OCI-LY7 (cell line): ENCODE results near the gene IQSEC1. TPM values are rescaled to one million over a fixed set of nuclear protein-coding genes. Genes with fewer than 3 reads are reported as not detected.

Experiments
- BruUV-seq: library from RNA; stranded (reverse); fragments of 400-500 nt; replicated peaks from 2 replicates; lab custom pipeline; 2021; lab: Mats Ljungman, UMichigan
- CTCF ChIA-PET: fragments of 300-600 bp; sonication (Branson Sonifier 250); formaldehyde crosslinking; loops from one replicate; lab custom pipeline; 2022; ENCODE audit warnings: antibody characterized with exemption; ENCODE audit not compliant: unreplicated experiment; lab: Charles Lee
- POLR2A ChIA-PET: fragments of 300-600 bp; sonication (Branson Sonifier 250); formaldehyde crosslinking; loops from one replicate; lab custom pipeline; 2022; ENCODE audit warnings: antibody characterized with exemption; lab: Charles Lee
- DNase-seq: peaks from one replicate; pipeline ENCODE4 v3.0.0-alpha.2; 2015; ENCODE audit warnings: low spot score
- H2AFZ ChIP-seq: fragments of 200-600 bp; sonication (generic), shearing (Covaris generic); 2 replicates; pipeline ENCODE4 v1.6.1; 2014; ENCODE audit warnings: mild to moderate bottlenecking, antibody characterized with exemption, low read length, moderate library complexity
- H3K27ac ChIP-seq: fragments of 200-600 bp; sonication (generic); 2 replicates; pipeline ENCODE4 v1.5.1; 2014; ENCODE audit warnings: mixed run types, low read depth, mild to moderate bottlenecking, moderate library complexity, low read length, inconsistent platforms; ENCODE audit not compliant: poor library complexity, severe bottlenecking
- H3K36me3 ChIP-seq: fragments of 200-600 bp; sonication (generic); 2 replicates; pipeline ENCODE4 v1.6.1; 2014; ENCODE audit warnings: mild to moderate bottlenecking, antibody characterized with exemption, low read length, moderate library complexity, mixed read lengths; ENCODE audit not compliant: insufficient read depth
- H3K4me1 ChIP-seq: fragments of 200-600 bp; sonication (generic); 2 replicates; pipeline ENCODE4 v1.5.1; 2014; ENCODE audit warnings: mild to moderate bottlenecking, low read length; ENCODE audit not compliant: insufficient read depth, poor library complexity, severe bottlenecking
- H3K4me2 ChIP-seq: fragments of 200-600 bp; sonication (generic); 2 replicates; pipeline ENCODE4 v1.6.1; 2014; ENCODE audit warnings: mild to moderate bottlenecking, low read length
- H3K4me3 ChIP-seq: fragments of 200-600 bp; sonication (generic); 2 replicates; pipeline ENCODE4 v1.5.1; 2014; ENCODE audit warnings: mild to moderate bottlenecking, low read depth, low read length; ENCODE audit not compliant: poor library complexity, severe bottlenecking
- H3K79me2 ChIP-seq: fragments of 200-600 bp; sonication (generic); 2 replicates; pipeline ENCODE4 v1.6.1; 2016; ENCODE audit warnings: low read depth, mild to moderate bottlenecking, low read length, moderate library complexity, mixed read lengths; ENCODE audit not compliant: insufficient read depth
- H3K9me2 ChIP-seq: fragments of 200-600 bp; sonication (generic); 2 replicates; pipeline ENCODE4 v1.6.1; 2016; ENCODE audit warnings: mild to moderate bottlenecking, low read length, mixed read lengths; ENCODE audit not compliant: insufficient read depth
- H3K9me3 ChIP-seq: fragments of 200-600 bp; sonication (generic); 2 replicates; pipeline ENCODE4 v1.6.1; 2014; ENCODE audit warnings: mild to moderate bottlenecking, mixed run types, low read length, mixed read lengths
- H4K20me1 ChIP-seq: fragments of 200-600 bp; sonication (generic); 2 replicates; pipeline ENCODE4 v1.6.1; 2014; ENCODE audit warnings: mild to moderate bottlenecking, antibody characterized with exemption, low read length, moderate library complexity, mixed read lengths; ENCODE audit not compliant: insufficient read depth
- EZH2phosphoT487 ChIP-seq: fragments of 200-600 bp; sonication (generic); IDR thresholded peaks from 2 replicates; pipeline ENCODE4 v1.6.1; 2018; ENCODE audit warnings: low read depth, borderline replicate concordance, mild to moderate bottlenecking, mixed run types, antibody characterized with exemption, low read length, moderate library complexity, mixed read lengths
- intact Hi-C: fragments of 100-400 bp; cut with micrococcal nuclease; formaldehyde crosslinking; loops from one replicate; pipeline ENCODE4 v1.10.0; 2022; ENCODE audit not compliant: unreplicated experiment
- total RNA-seq, 2 experiments: library from RNA; depleted of rRNA in 1 of 2; stranded (reverse); fragments of >200 nt in 1 of 2; shearing (Covaris generic) in 1 of 2; gene quantifications; 2 replicates each; pipeline ENCODE4 v1.2.3, GENCODE V29; 2014 to 2022
- TF ChIP-seq, protein P1 (sequence below): fragments of 200-600 bp; sonication (generic); conservative IDR thresholded peaks from 2 replicates; pipeline ENCODE4 v1.5.1; 2014; ENCODE audit warnings: mild to moderate bottlenecking, antibody characterized with exemption, low read length, moderate library complexity, mixed read lengths

IQSEC1 gene
- total RNA-seq, 2 experiments from 2014 or later, result 25.2 to 70.1 TPM

- H3K4me3 ChIP-seq, result no peak overlapping the region
- intact Hi-C loops, result loop anchor here (5.0 to 10.0 kb wide), 2 partner anchors 314 to 1666 kb away; no protein-coding TSS in a partner anchor
- H3K4me1 ChIP-seq, result peaks cover 99% of the 10 kb centered on the region
- H3K36me3 ChIP-seq, result peaks cover 13% of the 10 kb centered on the region
- peak overlapping the region; percentile 93 for H3K4me2 ChIP-seq
- ChIA-PET CTCF (no interaction called here), POLR2A (interaction anchor here (0.6 to 1.3 kb wide), 3 partner anchors 26 to 426 kb away, joined by 3 to 7 read pairs (median 3); no protein-coding TSS in a partner anchor)
- no peaks in the 10 kb centered on the region for H3K9me2 ChIP-seq
- BruUV-seq, result no TSS peak
- H2AFZ ChIP-seq, result no peak overlapping the region
- TF ChIP-seq, protein P1, sequence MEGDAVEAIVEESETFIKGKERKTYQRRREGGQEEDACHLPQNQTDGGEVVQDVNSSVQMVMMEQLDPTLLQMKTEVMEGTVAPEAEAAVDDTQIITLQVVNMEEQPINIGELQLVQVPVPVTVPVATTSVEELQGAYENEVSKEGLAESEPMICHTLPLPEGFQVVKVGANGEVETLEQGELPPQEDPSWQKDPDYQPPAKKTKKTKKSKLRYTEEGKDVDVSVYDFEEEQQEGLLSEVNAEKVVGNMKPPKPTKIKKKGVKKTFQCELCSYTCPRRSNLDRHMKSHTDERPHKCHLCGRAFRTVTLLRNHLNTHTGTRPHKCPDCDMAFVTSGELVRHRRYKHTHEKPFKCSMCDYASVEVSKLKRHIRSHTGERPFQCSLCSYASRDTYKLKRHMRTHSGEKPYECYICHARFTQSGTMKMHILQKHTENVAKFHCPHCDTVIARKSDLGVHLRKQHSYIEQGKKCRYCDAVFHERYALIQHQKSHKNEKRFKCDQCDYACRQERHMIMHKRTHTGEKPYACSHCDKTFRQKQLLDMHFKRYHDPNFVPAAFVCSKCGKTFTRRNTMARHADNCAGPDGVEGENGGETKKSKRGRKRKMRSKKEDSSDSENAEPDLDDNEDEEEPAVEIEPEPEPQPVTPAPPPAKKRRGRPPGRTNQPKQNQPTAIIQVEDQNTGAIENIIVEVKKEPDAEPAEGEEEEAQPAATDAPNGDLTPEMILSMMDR, result no peak
- TF ChIP-seq EZH2phosphoT487, result no peak
- no peaks in the 10 kb centered on the region for H4K20me1 ChIP-seq
- H3K79me2 ChIP-seq, result peaks cover 73% of the 10 kb centered on the region; the same call in 1 of the 2 replicates
- no peaks in the 10 kb centered on the region for H3K9me3 ChIP-seq
- peak overlapping the region; percentile 97 for H3K27ac ChIP-seq
- DNase-seq, result peak; percentile 22
Observed at GRCh38 chr3:13018561-13019242, 54.5 kb downstream of the IQSEC1 start.

DNA sequence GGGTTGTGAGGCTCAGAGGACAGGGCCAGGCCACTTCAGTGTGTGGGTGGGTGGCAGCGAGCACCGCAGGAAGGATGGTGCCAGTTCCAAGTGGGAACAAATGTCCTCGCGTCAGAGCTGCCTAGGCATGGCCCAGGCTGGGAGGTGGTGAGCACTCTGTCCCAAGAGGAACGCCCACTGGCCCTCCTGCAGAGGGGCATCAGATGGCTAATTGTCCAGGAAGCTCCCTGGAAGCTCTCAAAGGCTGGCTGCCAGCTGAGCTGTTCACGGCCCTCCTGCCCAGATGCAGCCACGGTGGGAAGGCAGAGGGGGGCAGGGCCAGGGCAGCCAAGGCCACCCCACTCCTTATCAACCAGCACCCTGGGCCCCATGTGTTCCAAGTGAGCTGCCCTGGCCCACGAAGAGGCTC, 55.2 kb downstream of the IQSEC1 start:
- Histone ChIP-seq H3K36me3 (peaks cover 13% of the 10 kb centered on the region), H3K9me3 (no peaks in the 10 kb centered on the region), H3K4me3 (no peak overlapping the region), H3K4me2 (peak overlapping the region; percentile 93), H3K9me2 (no peaks in the 10 kb centered on the region), H3K4me1 (peaks cover 99% of the 10 kb centered on the region), H2AFZ (no peak overlapping the region), H4K20me1 (no peaks in the 10 kb centered on the region), H3K27ac (peak overlapping the region; percentile 97), H3K79me2 (peaks cover 80% of the 10 kb centered on the region)
- no peak for TF ChIP-seq EZH2phosphoT487
- ChIA-PET POLR2A (interaction anchor here (0.6 to 1.2 kb wide), 3 partner anchors 8 to 426 kb away, joined by 3 to 7 read pairs (median 3); no protein-coding TSS in a partner anchor), CTCF (no interaction called here)
- intact Hi-C loops, result loop anchor here (5.0 to 10.0 kb wide), 2 partner anchors 314 to 1667 kb away; no protein-coding TSS in a partner anchor
- no peak for DNase-seq
- BruUV-seq, result no TSS peak

GRCh38 chr3:13017361-13018042, 55.7 kb downstream of the IQSEC1 start:
- Histone ChIP-seq H3K36me3 (peaks cover 13% of the 10 kb centered on the region), H3K9me3 (no peaks in the 10 kb centered on the region), H2AFZ (no peak overlapping the region), H3K4me3 (peak overlapping the region; percentile 64), H3K79me2 (peaks cover 85% of the 10 kb centered on the region), H3K4me2 (peak overlapping the region; percentile 93), H3K9me2 (no peaks in the 10 kb centered on the region), H4K20me1 (no peaks in the 10 kb centered on the region), H3K4me1 (peaks cover 99% of the 10 kb centered on the region), H3K27ac (peak overlapping the region; percentile 97)
- POLR2A ChIA-PET, result interaction anchor here (0.8 to 1.2 kb wide), 2 partner anchors 9 to 27 kb away, joined by 3 read pairs; no protein-coding TSS in a partner anchor
- intact Hi-C loops, result loop anchor here (2.0 to 10.0 kb wide), 3 partner anchors 315 to 1667 kb away; partner anchors contain the start of gene NUP210
- DNase-seq, result no peak
- TF ChIP-seq, protein P1, result no peak
- TF ChIP-seq EZH2phosphoT487, result no peak
- CTCF ChIA-PET, result interaction anchor here (0.6 kb wide), 1 partner anchor 414 kb away, joined by 3 read pairs; no protein-coding TSS in a partner anchor
- BruUV-seq, result no TSS peak
